Vagina (tissue), 2 donors: ENCODE data around the gene RUFY1. TPM values are rescaled to one million over a fixed set of nuclear protein-coding genes. Genes with fewer than 3 reads are reported as not detected.
A peak's percentile ranks its signal among the peaks of the same experiment; 100 is the strongest.
"Not testable (repeated sequence)": the region's sequence is repeated elsewhere in the genome, so short reads cannot be mapped to it uniquely, and the experiment has no call there.

Experiments
- DNase-seq, 2 donors: peaks; one replicate each; pipeline ENCODE4 v3.0.0-alpha.2; 2017; ENCODE audit errors: extremely low spot score in 2 of 2
- H3K27ac ChIP-seq: fragments of 200-600 bp; sonication (generic); one replicate; pipeline ENCODE4 v1.5.1; 2019
- H3K27me3 ChIP-seq: fragments of 200-600 bp; sonication (generic); one replicate; pipeline ENCODE4 v1.5.1; 2019
- H3K36me3 ChIP-seq, 2 donors: fragments of 200-600 bp; sonication (generic); one replicate each; pipeline ENCODE4 v1.5.1; 2017 to 2019
- H3K4me1 ChIP-seq: fragments of 200-600 bp; sonication (generic); one replicate; pipeline ENCODE4 v1.5.1; 2019
- H3K4me3 ChIP-seq, 2 donors: fragments of 200-600 bp; sonication (generic); 1 replicate in 1 of 2; 2 replicates in 1 of 2; pipeline ENCODE4 v1.5.1; 2016 to 2019
- H3K9me3 ChIP-seq: fragments of 200-600 bp; sonication (generic); one replicate; pipeline ENCODE4 v1.5.1; 2019
- POLR2A ChIP-seq, 2 donors: fragments of 450-650 bp; IDR thresholded peaks; one replicate each; pipeline ENCODE4 v1.6.1; 2017; ENCODE audit warnings: antibody characterized with exemption in 2 of 2, mild to moderate bottlenecking in 2 of 2, moderate library complexity in 2 of 2
- POLR2AphosphoS5 ChIP-seq, 2 donors: sonication (generic); formaldehyde crosslinking; IDR thresholded peaks; one replicate each; pipeline ENCODE4 v1.9.0; 2017; ENCODE audit warnings: antibody characterized with exemption in 2 of 2, mild to moderate bottlenecking in 2 of 2, low read depth in 1 of 2; ENCODE audit not compliant: insufficient read depth in 1 of 2
- intact Hi-C: fragments of 100-400 bp; cut with DNase I; formaldehyde crosslinking; loops from one replicate; pipeline ENCODE4 v1.15.1; 2023
- total RNA-seq: library from RNA; depleted of rRNA; stranded (reverse); fragments of >200 nt; gene quantifications from one replicate; pipeline ENCODE4 v1.2.3, GENCODE V29; 2016
- TF ChIP-seq, protein P1 (sequence below), 3 experiments: fragments of 450-650 bp in 2 of 3; fragments of 200-600 bp in 1 of 3; sonication (generic) in 1 of 3; IDR thresholded peaks; one replicate each; pipeline ENCODE4 v1.5.1; 2017 to 2019; ENCODE audit warnings: antibody characterized with exemption in 3 of 3, mild to moderate bottlenecking in 2 of 3, moderate library complexity in 2 of 3

Gene RUFY1
- total RNA-seq, 1 donor from 2014 or later = 35.6 TPM

GRCh38 chr5:179553006-179553405 is 2.7 kb downstream of the RUFY1 start:
- peaks cover 39% of the 10 kb centered on the region for H3K4me1 ChIP-seq
- DNase-seq = no peak
- no peak overlapping the region for H3K4me3 ChIP-seq
- no peaks in the 10 kb centered on the region for H3K36me3 ChIP-seq
- no peaks in the 10 kb centered on the region for H3K27me3 ChIP-seq
- no peaks in the 10 kb centered on the region for H3K9me3 ChIP-seq
- TF ChIP-seq POLR2AphosphoS5 (IDR thresholded peaks at IDR 0.05; ENCODE audit: insufficient read depth in 1 of 2, low read depth in 1 of 2) (no peak), POLR2A (IDR thresholded peaks at IDR 0.05) (no peak)
- TF ChIP-seq, protein P1, sequence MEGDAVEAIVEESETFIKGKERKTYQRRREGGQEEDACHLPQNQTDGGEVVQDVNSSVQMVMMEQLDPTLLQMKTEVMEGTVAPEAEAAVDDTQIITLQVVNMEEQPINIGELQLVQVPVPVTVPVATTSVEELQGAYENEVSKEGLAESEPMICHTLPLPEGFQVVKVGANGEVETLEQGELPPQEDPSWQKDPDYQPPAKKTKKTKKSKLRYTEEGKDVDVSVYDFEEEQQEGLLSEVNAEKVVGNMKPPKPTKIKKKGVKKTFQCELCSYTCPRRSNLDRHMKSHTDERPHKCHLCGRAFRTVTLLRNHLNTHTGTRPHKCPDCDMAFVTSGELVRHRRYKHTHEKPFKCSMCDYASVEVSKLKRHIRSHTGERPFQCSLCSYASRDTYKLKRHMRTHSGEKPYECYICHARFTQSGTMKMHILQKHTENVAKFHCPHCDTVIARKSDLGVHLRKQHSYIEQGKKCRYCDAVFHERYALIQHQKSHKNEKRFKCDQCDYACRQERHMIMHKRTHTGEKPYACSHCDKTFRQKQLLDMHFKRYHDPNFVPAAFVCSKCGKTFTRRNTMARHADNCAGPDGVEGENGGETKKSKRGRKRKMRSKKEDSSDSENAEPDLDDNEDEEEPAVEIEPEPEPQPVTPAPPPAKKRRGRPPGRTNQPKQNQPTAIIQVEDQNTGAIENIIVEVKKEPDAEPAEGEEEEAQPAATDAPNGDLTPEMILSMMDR (IDR thresholded peaks at IDR 0.05) = no peak
- intact Hi-C loops = loop anchor here (5.0 kb wide), 1 partner anchor 69 kb away; the partner anchor contains the start of gene HNRNPH1
- H3K27ac ChIP-seq = no peak overlapping the region

DNA sequence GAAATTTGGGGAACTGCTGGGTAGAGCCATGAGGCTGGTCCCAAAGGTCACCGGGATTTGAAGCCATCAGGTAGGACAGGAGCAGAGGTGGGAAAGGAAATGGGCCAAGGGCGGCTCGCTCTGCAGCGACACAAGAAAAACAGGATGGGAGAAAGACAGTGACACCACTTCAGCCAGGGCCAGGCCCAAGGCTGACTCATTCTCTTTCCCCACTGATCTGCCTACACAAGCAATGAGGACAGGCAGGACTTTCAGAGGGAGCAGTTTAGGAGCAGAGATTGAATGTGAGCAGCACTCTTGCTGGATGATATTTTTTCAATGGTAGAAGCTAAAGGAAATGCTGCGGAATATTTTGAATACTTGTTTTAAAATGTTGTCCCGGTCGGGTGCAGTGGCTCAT is 3.5 kb downstream of the RUFY1 start:
- Histone ChIP-seq H3K27ac (no peak overlapping the region), H3K4me1 (peaks cover 47% of the 10 kb centered on the region), H3K27me3 (no peaks in the 10 kb centered on the region), H3K4me3 (no peak overlapping the region), H3K36me3 (no peaks in the 10 kb centered on the region), H3K9me3 (no peaks in the 10 kb centered on the region)
- intact Hi-C loops = loop anchor here (5.0 kb wide), 1 partner anchor 68 kb away; the partner anchor contains the start of gene HNRNPH1
- TF ChIP-seq, protein P1 (IDR thresholded peaks at IDR 0.05) = no peak
- peak in 1 of 2 donors; percentile 58 for TF ChIP-seq POLR2AphosphoS5 (IDR thresholded peaks at IDR 0.05; ENCODE audit: insufficient read depth in 1 of 2, low read depth in 1 of 2)
- no peak for DNase-seq

DNA sequence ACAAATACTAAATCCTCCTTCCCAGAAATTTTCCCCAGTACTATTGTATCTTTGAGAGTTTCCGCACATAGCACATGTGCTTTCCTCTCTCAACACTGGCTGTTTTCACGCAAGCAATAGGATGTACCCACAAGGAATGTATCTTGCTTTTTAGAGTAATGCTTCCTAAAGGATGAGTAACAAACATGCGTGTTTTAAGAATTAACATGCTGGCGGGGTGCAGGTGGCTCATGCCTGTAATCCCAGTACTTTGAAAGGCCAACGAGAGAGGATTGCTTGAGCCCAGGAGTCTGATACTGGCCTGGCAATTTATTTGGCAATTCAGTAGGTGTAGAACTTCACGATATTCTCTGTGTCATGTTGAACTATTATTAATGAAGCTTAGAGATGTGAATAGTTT is 4.6 kb downstream of the RUFY1 start:
- no peak for DNase-seq
- Histone ChIP-seq H3K4me1 (peaks cover 45% of the 10 kb centered on the region), H3K27ac (no peak overlapping the region), H3K4me3 (no peak overlapping the region), H3K36me3 (no peaks in the 10 kb centered on the region), H3K27me3 (no peaks in the 10 kb centered on the region), H3K9me3 (no peaks in the 10 kb centered on the region)
- intact Hi-C loops = loop anchor here (5.0 kb wide), 1 partner anchor 67 kb away; the partner anchor contains the start of gene HNRNPH1
- TF ChIP-seq POLR2AphosphoS5 (IDR thresholded peaks at IDR 0.05; ENCODE audit: insufficient read depth in 1 of 2, low read depth in 1 of 2) = no peak
- TF ChIP-seq, protein P1 (IDR thresholded peaks at IDR 0.05) = no peak
- no peak for TF ChIP-seq POLR2A (IDR thresholded peaks at IDR 0.05)

GRCh38 chr5:179558261-179558799 is 8.0 kb downstream of the RUFY1 start:
- Histone ChIP-seq H3K4me3 (peak overlapping the region in 1 of 2 donors; percentile 53), H3K4me1 (peaks cover 32% of the 10 kb centered on the region), H3K36me3 (peaks cover 0 to 16% of the 10 kb centered on the region in 2 donors), H3K27ac (peak overlapping the region; percentile 71)
- intact Hi-C loops, H3K9me3 ChIP-seq, DNase-seq, H3K27me3 ChIP-seq: not testable (repeated sequence)

- peaks cover 0 to 22% of the 10 kb centered on the region in 2 donors for H3K36me3 ChIP-seq
- H3K27ac ChIP-seq = peak overlapping the region; percentile 71
- H3K4me3 ChIP-seq = peak overlapping the region; percentile 53 to 71
- DNase-seq = no peak
- no peaks in the 10 kb centered on the region for H3K27me3 ChIP-seq
- TF ChIP-seq, protein P1 (IDR thresholded peaks at IDR 0.05) = no peak
- TF ChIP-seq POLR2A (IDR thresholded peaks at IDR 0.05) (no peak), POLR2AphosphoS5 (IDR thresholded peaks at IDR 0.05; ENCODE audit: insufficient read depth in 1 of 2, low read depth in 1 of 2) (no peak)
- intact Hi-C loops = no loop called here
- H3K9me3 ChIP-seq = no peaks in the 10 kb centered on the region
- peaks cover 26% of the 10 kb centered on the region for H3K4me1 ChIP-seq
Observed at GRCh38 chr5:179558932-179559283, 8.6 kb downstream of the RUFY1 start.
